OCI-LY1 (cell line): ENCODE results near the gene CENPX.

Experiments used
- EZH2 ChIP-seq: fragments of 200-600 bp; sonication (generic), shearing (Covaris generic); IDR thresholded peaks from 2 replicates; pipeline ENCODE4 v1.8.0; 2017; ENCODE audit warnings: borderline replicate concordance, mixed run types, mild to moderate bottlenecking, antibody characterized with exemption, low read length, moderate library complexity, mixed read lengths
- TF ChIP-seq, protein P1 (sequence below): fragments of 200-600 bp; sonication (generic), shearing (Covaris generic); IDR thresholded peaks from 2 replicates; pipeline ENCODE4 v1.5.1; 2017; ENCODE audit warnings: mild to moderate bottlenecking, antibody characterized with exemption, low read length, moderate library complexity, mixed read lengths

DNA sequence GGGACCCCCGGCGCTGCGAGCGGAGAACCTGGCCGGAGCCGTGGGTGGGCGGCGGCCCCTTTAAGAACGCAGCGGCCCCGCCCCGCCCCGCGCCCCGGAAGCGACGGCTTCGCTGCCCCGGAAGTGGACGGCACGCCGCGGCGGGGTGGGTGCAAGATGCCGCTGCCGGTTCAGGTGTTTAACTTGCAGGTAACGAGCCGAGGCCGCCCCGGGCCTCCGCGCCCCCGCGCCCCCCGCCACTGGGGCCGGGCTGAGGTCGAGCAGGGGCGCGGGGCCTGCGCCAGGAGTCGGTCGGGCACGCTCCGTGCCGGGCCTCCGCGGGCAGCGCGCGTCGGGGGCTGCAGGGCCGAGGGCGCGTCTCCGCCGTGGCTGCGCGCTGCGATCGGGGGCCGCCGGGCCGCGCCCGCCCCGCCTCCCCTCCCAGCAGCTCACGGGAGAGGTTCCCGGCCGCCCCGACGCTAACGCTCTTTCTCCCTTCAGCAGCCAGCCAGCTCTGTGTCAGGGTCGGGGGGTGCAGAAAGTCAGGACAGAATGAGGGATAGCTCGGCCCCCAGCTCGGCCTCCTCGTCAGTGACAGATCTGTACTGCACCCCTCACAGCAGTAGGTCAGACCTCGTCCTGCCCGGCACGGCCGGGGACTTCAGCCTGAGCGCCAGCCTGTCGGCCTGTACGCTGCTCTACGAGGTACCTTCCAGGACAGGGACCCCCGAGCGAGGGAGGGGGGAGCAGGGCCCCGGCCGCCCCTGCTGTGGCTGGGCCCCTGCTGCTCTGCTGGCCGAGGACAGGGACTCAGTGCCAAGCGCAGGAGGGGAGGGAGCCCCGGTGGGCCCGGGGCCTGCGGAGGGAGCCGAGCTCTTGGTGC lies 29.3 kb upstream of the CENPX start, which contains the start of the genes GPS1 and RFNG:
- TF ChIP-seq, protein P1, sequence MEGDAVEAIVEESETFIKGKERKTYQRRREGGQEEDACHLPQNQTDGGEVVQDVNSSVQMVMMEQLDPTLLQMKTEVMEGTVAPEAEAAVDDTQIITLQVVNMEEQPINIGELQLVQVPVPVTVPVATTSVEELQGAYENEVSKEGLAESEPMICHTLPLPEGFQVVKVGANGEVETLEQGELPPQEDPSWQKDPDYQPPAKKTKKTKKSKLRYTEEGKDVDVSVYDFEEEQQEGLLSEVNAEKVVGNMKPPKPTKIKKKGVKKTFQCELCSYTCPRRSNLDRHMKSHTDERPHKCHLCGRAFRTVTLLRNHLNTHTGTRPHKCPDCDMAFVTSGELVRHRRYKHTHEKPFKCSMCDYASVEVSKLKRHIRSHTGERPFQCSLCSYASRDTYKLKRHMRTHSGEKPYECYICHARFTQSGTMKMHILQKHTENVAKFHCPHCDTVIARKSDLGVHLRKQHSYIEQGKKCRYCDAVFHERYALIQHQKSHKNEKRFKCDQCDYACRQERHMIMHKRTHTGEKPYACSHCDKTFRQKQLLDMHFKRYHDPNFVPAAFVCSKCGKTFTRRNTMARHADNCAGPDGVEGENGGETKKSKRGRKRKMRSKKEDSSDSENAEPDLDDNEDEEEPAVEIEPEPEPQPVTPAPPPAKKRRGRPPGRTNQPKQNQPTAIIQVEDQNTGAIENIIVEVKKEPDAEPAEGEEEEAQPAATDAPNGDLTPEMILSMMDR = no peak
- TF ChIP-seq EZH2 = no peak
